Mesothelial cell of epicardium (in vitro differentiated cells): ENCODE measurements around the gene FADS3. TPM values are rescaled to one million over a fixed set of nuclear protein-coding genes. Genes with fewer than 3 reads are reported as not detected.
"Not testable (repeated sequence)": the region's sequence is repeated elsewhere in the genome, so short reads cannot be mapped to it uniquely, and the experiment has no call there.

Experiments used
- DNase-seq, 2 experiments: peaks; one replicate each; pipeline ENCODE4 v3.0.0; 2021; ENCODE audit warnings: low spot score in 2 of 2; ENCODE audit not compliant: unreplicated experiment in 2 of 2
- H3K27ac Mint-ChIP-seq: 2 replicates; pipeline ENCODE4 v1.8.0; 2021; ENCODE audit warnings: mixed read lengths
- H3K27me3 Mint-ChIP-seq: 2 replicates; pipeline ENCODE4 v1.8.0; 2021; ENCODE audit warnings: low read depth, mixed read lengths
- H3K36me3 Mint-ChIP-seq: 2 replicates; pipeline ENCODE4 v1.8.0; 2021; ENCODE audit warnings: mixed read lengths
- H3K4me1 Mint-ChIP-seq: 2 replicates; pipeline ENCODE4 v1.8.0; 2021; ENCODE audit warnings: mixed read lengths
- H3K4me3 Mint-ChIP-seq: 2 replicates; pipeline ENCODE4 v1.8.0; 2021; ENCODE audit warnings: mild to moderate bottlenecking, moderate library complexity, mixed read lengths
- H3K9me3 Mint-ChIP-seq: 2 replicates; pipeline ENCODE4 v1.8.0; 2021; ENCODE audit warnings: mixed read lengths
- CTCF ChIP-seq: fragments of 200-600 bp; sonication (generic); IDR thresholded peaks from one replicate; pipeline ENCODE4 v1.5.0; 2021; ENCODE audit warnings: antibody characterized with exemption; ENCODE audit not compliant: unreplicated experiment
- total RNA-seq: library from RNA; stranded (reverse); gene quantifications from 3 replicates; pipeline ENCODE4 v1.2.1, GENCODE V29; 2021

FADS3 gene
- total RNA-seq, 1 donor from 2014 or later = 8.9 TPM

GRCh38 chr11:61883947-61884346 lies 7.4 kb downstream of the FADS3 start:
- no peaks in the 10 kb centered on the region for H3K9me3 Mint-ChIP-seq
- H3K4me1 Mint-ChIP-seq = no peaks in the 10 kb centered on the region
- H3K27ac Mint-ChIP-seq = no peak overlapping the region
- no peak for DNase-seq
- H3K36me3 Mint-ChIP-seq = no peaks in the 10 kb centered on the region
- H3K4me3 Mint-ChIP-seq = no peak overlapping the region
- no peaks in the 10 kb centered on the region for H3K27me3 Mint-ChIP-seq
- TF ChIP-seq CTCF = no peak

GRCh38 chr11:61883327-61883726 lies 8.0 kb downstream of the FADS3 start:
- H3K4me3 Mint-ChIP-seq = no peak overlapping the region
- no peak for DNase-seq
- H3K27ac Mint-ChIP-seq = no peak overlapping the region
- TF ChIP-seq CTCF = no peak
- H3K36me3 Mint-ChIP-seq = no peaks in the 10 kb centered on the region
- no peaks in the 10 kb centered on the region for H3K9me3 Mint-ChIP-seq
- no peaks in the 10 kb centered on the region for H3K4me1 Mint-ChIP-seq
- H3K27me3 Mint-ChIP-seq = no peaks in the 10 kb centered on the region

- TF ChIP-seq CTCF = no peak
- Mint-ChIP-seq H3K9me3 (no peaks in the 10 kb centered on the region), H3K36me3 (no peaks in the 10 kb centered on the region), H3K4me3 (no peak overlapping the region), H3K27ac (no peak overlapping the region), H3K27me3 (no peaks in the 10 kb centered on the region), H3K4me1 (no peaks in the 10 kb centered on the region)
- DNase-seq = no peak
These were observed 8.5 kb downstream of the FADS3 start for GRCh38 chr11:61882879-61883278.

GRCh38 chr11:61882267-61882666 lies 9.1 kb downstream of the FADS3 start:
- H3K27ac Mint-ChIP-seq, H3K36me3 Mint-ChIP-seq, H3K27me3 Mint-ChIP-seq, DNase-seq, H3K4me3 Mint-ChIP-seq, H3K9me3 Mint-ChIP-seq, H3K4me1 Mint-ChIP-seq: not testable (repeated sequence)

GRCh38 chr11:61881397-61881796 lies 9.9 kb downstream of the FADS3 start:
- DNase-seq = no peak
- H3K27me3 Mint-ChIP-seq = no peaks in the 10 kb centered on the region
- no peak overlapping the region for H3K4me3 Mint-ChIP-seq
- no peaks in the 10 kb centered on the region for H3K9me3 Mint-ChIP-seq
- TF ChIP-seq CTCF = no peak
- no peaks in the 10 kb centered on the region for H3K4me1 Mint-ChIP-seq
- no peak overlapping the region for H3K27ac Mint-ChIP-seq
- no peaks in the 10 kb centered on the region for H3K36me3 Mint-ChIP-seq

GRCh38 chr11:61880454-61880853 lies 10.9 kb downstream of the FADS3 start:
- Mint-ChIP-seq H3K9me3 (no peaks in the 10 kb centered on the region), H3K4me3 (no peak overlapping the region), H3K27me3 (no peaks in the 10 kb centered on the region), H3K36me3 (no peaks in the 10 kb centered on the region), H3K4me1 (no peaks in the 10 kb centered on the region), H3K27ac (no peak overlapping the region)
- no peak for TF ChIP-seq CTCF
- no peak for DNase-seq
